Colonic mucosa (tissue), 4 donors: ENCODE measurements around the gene AFF1. TPM values are rescaled to one million over a fixed set of nuclear protein-coding genes. Genes with fewer than 3 reads are reported as not detected.

ENCODE experiments used
- DNase-seq: peaks from one replicate; pipeline ENCODE4 v3.0.0-alpha.2; 2020
- H3K27ac ChIP-seq: fragments of 200-600 bp; one replicate; pipeline ENCODE4 v1.8.0; 2021
- H3K27me3 ChIP-seq: fragments of 200-600 bp; one replicate; pipeline ENCODE4 v1.8.0; 2021
- H3K36me3 ChIP-seq: fragments of 200-600 bp; one replicate; pipeline ENCODE4 v1.8.0; 2021
- H3K4me1 ChIP-seq: fragments of 200-600 bp; one replicate; pipeline ENCODE4 v1.8.0; 2021; ENCODE audit warnings: mild to moderate bottlenecking
- H3K4me3 ChIP-seq: fragments of 200-600 bp; one replicate; pipeline ENCODE4 v1.8.0; 2021
- H3K9ac ChIP-seq, 2 donors: one replicate each; pipeline ENCODE4 v1.7.0; 2013; ENCODE audit warnings: control low read depth in 2 of 2, low read depth in 2 of 2, low read length in 2 of 2
- H3K9me3 ChIP-seq: fragments of 200-600 bp; one replicate; pipeline ENCODE4 v1.8.0; 2021
- intact Hi-C: fragments of 100-400 bp; cut with DNase I; formaldehyde crosslinking; loops from one replicate; pipeline ENCODE4 v1.14.1; 2022
- total RNA-seq, 2 donors: library from RNA; stranded (reverse); fragmentation: NEBNext Ultra II Directional in 1 of 2; extraction: Animal tissue kit (Norgen Biotek cat#: 25700) in 1 of 2; gene quantifications; one replicate each; pipeline ENCODE4 v1.2.1, GENCODE V29; 2021
- TF ChIP-seq, protein P1 (sequence below): fragments of 200-600 bp; IDR thresholded peaks from one replicate; pipeline ENCODE4 v1.8.0; 2022; ENCODE audit warnings: antibody characterized with exemption, mild to moderate bottlenecking
- donor health status: healthy.
- donor health status: DM: no; HTN: no; CAD: no.
- donor health status: DM: no; HTN: no; CAD: no.

The AFF1 gene
- total RNA-seq, 2 donors from 2014 or later: 73.5 to 104 TPM

DNA sequence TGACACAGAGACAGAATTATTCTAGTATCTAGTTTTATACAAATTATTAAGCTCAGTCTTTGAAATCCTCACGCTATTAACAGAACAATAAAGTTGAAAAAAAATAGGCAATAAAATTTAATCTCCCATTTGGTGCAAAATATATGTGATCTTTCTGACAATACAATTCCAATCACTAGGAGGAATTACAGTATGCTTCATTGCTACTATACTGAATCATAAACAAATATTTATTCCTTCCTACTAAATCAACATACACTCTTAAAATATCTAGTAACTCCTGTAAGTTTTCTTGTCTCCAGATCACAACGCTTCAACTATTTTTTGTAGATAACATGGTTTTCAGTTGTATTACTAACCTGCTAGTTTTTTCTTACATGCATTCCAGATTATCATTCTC, 239.9 kb downstream of the AFF1 start:
- Histone ChIP-seq H3K36me3 (no peaks in the 10 kb centered on the region), H3K27ac (no peak overlapping the region), H3K4me3 (no peak overlapping the region), H3K4me1 (no peaks in the 10 kb centered on the region), H3K9me3 (no peaks in the 10 kb centered on the region), H3K27me3 (no peaks in the 10 kb centered on the region), H3K9ac (no peak overlapping the region)
- DNase-seq: no peak
- TF ChIP-seq, protein P1, sequence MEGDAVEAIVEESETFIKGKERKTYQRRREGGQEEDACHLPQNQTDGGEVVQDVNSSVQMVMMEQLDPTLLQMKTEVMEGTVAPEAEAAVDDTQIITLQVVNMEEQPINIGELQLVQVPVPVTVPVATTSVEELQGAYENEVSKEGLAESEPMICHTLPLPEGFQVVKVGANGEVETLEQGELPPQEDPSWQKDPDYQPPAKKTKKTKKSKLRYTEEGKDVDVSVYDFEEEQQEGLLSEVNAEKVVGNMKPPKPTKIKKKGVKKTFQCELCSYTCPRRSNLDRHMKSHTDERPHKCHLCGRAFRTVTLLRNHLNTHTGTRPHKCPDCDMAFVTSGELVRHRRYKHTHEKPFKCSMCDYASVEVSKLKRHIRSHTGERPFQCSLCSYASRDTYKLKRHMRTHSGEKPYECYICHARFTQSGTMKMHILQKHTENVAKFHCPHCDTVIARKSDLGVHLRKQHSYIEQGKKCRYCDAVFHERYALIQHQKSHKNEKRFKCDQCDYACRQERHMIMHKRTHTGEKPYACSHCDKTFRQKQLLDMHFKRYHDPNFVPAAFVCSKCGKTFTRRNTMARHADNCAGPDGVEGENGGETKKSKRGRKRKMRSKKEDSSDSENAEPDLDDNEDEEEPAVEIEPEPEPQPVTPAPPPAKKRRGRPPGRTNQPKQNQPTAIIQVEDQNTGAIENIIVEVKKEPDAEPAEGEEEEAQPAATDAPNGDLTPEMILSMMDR: no peak
- intact Hi-C loops: no loop called here

GRCh38 chr4:87179751-87180150, 244.9 kb downstream of the AFF1 start:
- Histone ChIP-seq H3K36me3 (no peaks in the 10 kb centered on the region), H3K4me3 (no peak overlapping the region), H3K9me3 (no peaks in the 10 kb centered on the region), H3K4me1 (no peaks in the 10 kb centered on the region), H3K27me3 (no peaks in the 10 kb centered on the region), H3K27ac (no peak overlapping the region), H3K9ac (no peak overlapping the region)
- intact Hi-C loops: no loop called here
- DNase-seq: no peak
- TF ChIP-seq, protein P1: no peak

DNA sequence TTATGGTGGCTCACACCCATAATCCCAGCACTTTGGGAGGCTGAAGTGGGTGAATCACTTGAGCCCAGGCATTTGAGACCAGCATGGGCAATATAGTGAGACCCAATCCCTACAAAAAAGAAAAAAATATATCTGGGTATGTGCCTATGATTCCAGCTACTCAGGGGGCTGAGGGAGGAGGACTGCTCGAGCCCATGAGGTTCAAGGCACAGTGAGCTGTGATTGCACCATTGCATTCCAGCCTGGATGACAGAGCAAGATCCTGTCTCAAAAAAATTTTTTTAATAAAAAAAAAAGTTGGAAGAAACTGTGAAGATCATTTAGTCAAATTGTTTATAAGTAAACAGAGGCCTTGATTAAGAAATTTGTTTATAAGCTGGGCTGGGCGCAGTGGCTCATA, 246.0 kb downstream of the AFF1 start:
- no peaks in the 10 kb centered on the region for H3K4me1 ChIP-seq
- intact Hi-C loops: no loop called here
- no peak overlapping the region for H3K27ac ChIP-seq

DNA sequence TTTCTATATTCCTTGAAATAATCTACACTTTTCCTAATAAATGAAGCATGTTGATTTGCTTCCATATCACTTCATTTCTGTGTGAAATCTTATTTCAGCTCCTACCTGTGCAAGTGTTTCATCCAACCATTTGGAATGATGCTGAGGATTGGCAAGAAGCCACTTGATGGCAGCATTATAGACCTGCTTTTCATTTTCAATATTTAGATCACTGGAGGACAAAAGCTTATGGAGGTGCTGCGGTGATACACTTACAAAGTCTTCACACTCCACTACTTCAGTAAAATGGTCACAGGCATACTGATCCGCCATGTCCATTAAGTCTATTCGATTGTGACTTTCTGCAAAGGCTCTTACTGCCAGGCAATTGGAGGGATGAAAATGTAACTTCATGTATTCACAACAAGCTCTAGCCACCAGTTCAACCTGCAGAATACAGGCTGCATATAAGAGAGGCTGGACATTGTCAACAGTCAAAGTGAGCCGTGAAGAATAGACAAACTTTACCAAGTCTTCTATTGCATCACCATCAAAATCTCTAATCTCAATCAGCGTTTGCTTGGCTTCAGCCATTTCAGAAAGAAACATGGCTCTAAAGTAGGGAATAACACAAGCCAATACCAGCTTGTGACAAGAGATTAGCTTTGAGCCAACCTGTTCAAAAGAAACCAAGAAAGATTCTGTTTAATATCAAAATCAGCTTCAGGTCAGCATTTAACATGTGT, 250.5 kb downstream of the AFF1 start:
- no peak for DNase-seq
- Histone ChIP-seq H3K36me3 (no peaks in the 10 kb centered on the region), H3K27ac (no peak overlapping the region), H3K27me3 (no peaks in the 10 kb centered on the region), H3K4me3 (no peak overlapping the region), H3K4me1 (no peaks in the 10 kb centered on the region), H3K9ac (no peak overlapping the region), H3K9me3 (no peaks in the 10 kb centered on the region)
- intact Hi-C loops: no loop called here
- TF ChIP-seq, protein P1: no peak

More for the DNA sequence above, 246.0 kb downstream of the AFF1 start:
- H3K9ac ChIP-seq: no peak overlapping the region
- no peak for DNase-seq
- no peak overlapping the region for H3K4me3 ChIP-seq
- H3K9me3 ChIP-seq: no peaks in the 10 kb centered on the region
- no peaks in the 10 kb centered on the region for H3K27me3 ChIP-seq
- no peaks in the 10 kb centered on the region for H3K36me3 ChIP-seq
- TF ChIP-seq, protein P1: no peak

- H3K36me3 ChIP-seq: no peaks in the 10 kb centered on the region
These were observed 253.2 kb downstream of the AFF1 start for GRCh38 chr4:87188048-87188447.

More at GRCh38 chr4:87188048-87188447, 253.2 kb downstream of the AFF1 start:
- Histone ChIP-seq H3K27me3 (no peaks in the 10 kb centered on the region), H3K9ac (no peak overlapping the region), H3K4me3 (no peak overlapping the region), H3K9me3 (no peaks in the 10 kb centered on the region), H3K27ac (no peak overlapping the region), H3K4me1 (no peaks in the 10 kb centered on the region)
- TF ChIP-seq, protein P1: no peak
- no peak for DNase-seq
- intact Hi-C loops: no loop called here
